HG03432 (cell line): ENCODE results near the gene SKAP1.
"Not testable (repeated sequence)": the region's sequence is repeated elsewhere in the genome, so short reads cannot be mapped to it uniquely, and the experiment has no call there.

ENCODE experiments used
- ATAC-seq: cut with Tn5 transposase; IDR thresholded peaks from one replicate; pipeline ENCODE4 v1.9.1; 2021; ENCODE audit warnings: mild to moderate bottlenecking, moderate library complexity; ENCODE audit not compliant: unreplicated experiment

Gene SKAP1

DNA sequence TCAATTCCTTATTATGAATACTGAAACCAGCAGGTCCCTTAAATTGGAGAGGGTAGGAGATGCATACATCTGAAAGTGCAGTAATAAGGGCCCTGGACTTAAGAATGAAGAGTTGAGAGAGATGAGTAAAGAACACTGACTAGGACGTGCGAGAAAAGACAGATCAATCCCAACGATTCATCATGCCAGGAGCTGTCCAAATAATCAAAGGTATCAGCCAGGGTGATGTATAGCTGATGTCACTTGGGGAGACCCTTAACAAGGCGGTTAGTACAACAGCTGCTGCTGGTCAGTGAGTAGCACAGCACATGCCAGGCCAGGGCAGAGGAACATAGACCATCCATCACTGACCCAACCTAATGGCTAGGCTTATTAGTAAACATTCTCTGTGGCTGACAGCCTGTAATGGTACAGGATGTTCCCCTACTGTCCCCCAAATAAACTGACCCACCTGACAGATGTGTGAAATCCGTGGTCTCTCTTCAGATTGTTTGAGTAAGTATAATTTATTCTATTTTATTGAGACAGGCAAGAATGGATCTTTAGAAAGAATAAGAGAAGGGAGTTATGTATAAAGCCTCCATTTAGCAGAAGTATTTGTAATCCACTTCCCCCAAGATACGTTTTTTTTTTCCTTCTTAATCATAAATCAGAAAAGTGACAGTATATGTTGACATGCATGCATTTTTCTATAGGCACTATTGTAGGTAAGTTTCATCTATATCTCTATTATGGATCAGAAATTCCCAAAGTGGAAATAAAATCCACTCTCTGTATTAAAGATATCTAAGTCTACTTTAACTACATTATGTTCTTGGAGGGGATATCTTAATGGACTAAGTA, 204.1 kb downstream of the SKAP1 start:
- ATAC-seq: no peak

DNA sequence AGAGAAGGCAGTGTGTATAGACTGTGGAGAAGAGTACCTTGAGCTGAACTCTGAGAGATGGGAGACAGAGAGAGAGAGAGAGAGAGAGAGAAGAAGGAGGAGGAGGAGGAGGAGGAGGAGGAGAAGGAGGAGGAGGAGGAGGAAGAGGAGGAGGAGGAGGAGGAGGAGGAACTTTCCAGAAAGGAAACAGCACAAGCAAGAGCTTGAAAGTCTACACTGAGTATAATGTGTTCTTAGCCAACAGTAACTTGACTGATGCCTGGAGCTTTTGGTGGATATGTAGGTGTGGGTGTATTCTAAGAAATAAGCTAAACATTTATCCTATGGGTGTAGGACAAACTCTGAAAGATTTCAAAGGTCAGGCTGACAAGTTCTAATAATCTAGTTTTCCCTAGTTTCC, 206.1 kb downstream of the SKAP1 start:
- no peak for ATAC-seq

DNA sequence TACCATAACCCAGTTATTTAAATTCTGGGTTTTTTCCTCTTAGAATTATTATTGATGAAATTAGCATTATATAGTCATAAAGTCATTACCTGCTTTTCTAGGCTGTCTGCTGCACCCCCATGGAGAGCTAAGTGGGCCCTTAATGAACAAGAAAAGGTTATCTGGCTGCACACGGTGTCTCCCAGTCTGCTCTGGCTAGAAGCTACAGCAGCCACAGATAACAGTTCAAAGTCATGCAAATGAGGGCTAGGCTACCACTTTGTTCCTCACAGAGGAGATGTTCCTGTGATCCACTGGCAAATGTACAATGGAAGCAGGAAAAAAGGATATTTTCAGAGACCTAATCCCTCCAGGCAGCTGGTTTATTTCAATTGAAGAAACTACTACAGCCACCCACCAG, 210.4 kb downstream of the SKAP1 start:
- ATAC-seq: no peak

DNA sequence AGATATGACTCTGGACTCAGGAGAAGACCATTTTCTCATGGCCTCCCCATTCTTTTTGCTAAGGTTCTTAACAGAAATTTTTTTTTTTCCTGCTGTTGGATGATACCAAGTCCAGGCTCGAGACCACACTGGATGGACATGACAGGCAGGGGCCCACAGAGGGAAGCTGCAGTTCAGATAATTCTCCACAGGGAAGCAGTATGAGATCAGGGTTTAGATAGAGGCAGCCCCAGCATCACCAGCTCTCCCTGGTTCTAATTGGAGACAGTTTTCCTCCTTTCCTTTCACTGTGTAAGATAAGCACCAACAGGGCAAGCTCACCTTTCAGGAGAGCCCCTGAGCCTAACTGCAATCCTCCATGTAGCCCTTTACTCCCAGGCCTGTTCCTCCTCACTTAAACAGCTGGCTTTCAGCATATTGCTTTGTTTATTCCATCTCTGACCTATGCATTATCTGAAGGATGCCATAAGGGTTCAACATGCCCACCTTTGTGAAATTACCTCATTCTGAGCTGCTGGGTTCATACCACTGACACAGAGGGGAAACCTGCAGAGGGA, 214.4 kb downstream of the SKAP1 start:
- ATAC-seq: no peak

DNA sequence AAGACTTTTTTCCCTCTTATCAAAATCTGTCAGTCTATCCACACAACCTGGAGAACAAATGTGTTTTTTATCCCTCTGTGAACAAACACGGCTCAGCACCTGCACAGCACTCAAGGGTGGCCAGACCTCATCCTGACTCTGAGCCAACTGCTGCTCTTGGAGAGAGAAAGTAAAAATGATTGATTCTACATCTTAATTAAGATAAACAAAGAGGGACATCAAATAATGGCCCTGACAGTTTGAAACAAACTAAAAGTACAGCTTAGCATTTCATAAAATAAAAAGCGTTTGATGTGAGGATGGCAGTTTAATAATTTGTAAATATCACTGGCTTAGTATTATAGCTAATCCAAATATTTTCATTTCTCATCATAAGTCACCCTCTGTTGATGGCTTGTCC, 216.2 kb downstream of the SKAP1 start:
- ATAC-seq: no peak

DNA sequence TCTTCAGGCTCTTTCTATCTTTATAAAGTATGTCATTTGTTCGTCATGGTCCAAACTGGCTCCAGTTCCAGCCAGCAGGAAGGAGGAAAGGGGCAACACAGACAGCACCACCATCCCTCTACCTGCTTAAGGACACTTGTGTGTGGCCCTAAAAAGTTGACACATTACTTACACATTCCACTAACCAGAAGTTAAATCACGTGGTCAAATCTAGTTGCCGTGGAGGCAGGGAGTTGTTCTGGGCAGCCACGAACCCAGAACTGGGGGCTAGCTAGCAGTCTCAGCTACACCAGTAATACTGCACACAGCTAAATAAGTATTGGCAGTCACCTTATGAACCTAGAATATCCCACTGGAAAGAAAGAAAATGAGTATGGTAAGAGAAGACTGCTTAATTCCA, 218.2 kb downstream of the SKAP1 start:
- no peak for ATAC-seq

DNA sequence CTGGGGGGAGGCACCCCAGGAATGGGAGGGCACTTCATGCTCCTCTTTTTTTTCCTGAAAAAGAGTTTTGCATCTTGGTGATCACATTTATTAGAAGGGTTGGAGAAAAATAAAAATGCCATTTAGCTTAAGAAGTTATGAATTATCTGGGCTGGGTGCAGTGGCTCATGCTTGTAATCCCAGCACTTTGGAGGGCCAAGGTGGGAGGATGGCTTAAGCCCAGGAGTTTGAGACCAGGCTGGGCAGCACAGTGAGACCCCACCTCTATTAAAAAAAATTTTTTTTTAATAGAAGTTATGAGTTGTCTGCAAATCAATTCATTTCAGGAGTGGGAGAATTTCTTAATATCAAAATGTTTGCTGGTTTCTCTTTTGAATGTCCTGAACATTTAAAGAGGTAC, 219.0 kb downstream of the SKAP1 start:
- no peak for ATAC-seq

DNA sequence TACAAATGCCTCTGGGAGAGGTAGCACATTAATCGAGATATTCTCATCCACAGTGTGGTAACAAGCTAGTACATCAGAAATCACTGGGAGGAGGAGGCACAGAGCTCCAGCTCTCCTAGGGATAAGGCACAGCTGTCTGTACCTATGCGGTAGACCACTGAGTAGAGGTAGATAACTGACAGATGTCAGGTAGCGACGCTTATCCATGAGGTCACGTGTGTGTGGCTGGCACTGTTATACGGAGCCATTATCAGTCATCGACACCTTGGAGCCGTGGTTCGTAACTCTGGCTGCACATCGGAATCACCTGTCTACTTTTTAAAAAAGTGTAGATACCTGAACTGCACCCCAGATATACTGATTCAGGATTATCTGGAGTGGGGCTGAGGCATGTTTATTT, 220.0 kb downstream of the SKAP1 start:
- no peak for ATAC-seq

DNA sequence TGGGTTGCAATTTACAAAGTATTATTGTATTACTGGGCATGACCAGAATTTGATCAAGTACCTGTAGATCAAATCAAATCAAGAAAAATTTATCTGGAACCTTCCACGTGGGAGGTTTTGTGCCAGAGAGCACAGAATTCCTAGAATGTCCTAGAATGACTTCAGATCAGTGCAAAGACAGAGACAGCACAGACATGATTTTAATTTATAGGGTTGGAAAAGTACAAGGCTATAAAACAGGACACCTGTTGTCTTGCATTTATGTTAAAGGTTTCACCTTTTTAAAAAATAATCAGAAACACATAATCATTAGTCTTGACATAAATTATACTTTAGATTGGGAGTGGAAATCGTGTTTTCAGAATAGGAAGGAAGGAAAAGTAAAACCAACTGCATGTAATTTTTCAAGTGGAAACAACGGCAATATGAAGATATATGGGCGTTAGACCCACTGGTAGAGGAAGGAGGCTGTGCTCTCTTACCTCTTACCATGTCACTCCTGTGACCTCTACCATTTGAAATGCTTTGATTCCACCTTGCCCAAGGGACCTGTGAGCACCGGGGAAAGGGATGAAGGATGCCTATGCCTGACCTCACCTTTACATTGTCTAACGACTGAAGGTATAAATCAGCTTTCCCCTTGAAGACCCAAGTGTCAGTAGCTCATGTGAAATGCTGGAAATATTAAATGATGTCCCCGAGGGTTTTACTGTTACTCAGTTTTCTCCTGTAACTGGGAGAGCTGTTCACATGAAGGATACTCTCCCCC, 222.1 kb downstream of the SKAP1 start:
- no peak for ATAC-seq

DNA sequence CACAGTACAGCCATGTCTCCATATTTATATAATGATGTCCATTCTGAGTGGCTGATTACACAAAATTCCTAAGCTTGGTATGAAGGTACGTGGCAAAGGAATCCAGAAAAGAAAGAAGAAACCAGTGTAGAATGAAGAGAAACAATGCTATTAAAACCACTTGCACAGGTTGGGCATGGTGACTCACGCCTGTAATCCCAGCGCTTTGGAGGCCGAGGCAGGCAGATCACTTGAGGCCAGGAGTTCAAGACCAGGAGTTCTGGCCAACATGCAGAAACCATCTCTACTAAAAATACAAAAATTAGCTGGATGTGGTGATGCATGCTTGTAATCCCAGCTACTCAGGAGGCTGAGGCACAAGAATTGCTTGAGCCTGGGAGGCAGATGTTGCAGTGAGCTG, 223.0 kb downstream of the SKAP1 start:
- ATAC-seq: not testable (repeated sequence)

DNA sequence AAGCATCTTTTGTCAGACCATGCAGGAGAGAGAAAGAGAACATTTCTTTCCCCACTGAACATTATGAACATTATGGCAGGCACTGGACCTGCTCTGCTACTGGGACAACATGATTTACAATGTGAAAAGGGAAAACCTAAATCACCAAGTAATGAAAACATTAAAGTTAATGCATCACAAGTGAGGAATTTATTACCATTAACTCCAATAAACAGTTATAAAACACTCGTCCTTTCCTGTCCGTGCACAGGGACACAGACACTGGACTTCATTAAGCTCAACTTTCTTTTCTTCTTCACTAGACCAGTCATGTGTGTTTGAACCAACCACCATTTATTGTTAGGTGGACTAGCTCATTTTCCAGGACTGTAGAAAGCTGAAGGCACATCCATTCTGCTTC, 227.1 kb downstream of the SKAP1 start:
- no peak for ATAC-seq

DNA sequence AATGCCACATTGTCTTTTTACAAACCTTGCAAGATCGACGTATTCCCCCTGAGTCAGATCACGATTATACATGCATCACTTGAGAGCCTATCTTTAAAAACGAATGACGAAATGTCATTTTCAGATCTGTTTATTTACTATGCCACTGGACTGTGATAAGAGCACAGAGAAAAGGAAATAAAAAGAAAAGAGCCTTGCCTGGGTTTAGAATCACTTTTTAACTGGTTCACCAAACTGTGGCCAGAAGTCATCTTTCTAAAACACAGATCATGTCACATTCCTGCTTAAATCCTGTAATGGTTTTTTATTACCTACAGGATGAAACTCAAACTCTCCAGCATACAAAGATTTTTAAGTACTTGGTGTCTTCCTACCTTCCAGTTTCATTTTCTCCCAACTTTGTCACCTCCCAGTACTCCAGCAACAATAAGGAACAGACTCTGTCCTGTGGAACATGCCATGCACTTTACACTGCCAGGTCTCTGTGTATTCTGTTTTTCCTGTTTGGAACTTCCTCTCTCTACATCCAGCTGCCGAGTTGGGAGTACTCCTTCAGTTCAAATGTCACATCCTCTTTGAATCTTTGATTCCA, 231.0 kb downstream of the SKAP1 start:
- no peak for ATAC-seq

DNA sequence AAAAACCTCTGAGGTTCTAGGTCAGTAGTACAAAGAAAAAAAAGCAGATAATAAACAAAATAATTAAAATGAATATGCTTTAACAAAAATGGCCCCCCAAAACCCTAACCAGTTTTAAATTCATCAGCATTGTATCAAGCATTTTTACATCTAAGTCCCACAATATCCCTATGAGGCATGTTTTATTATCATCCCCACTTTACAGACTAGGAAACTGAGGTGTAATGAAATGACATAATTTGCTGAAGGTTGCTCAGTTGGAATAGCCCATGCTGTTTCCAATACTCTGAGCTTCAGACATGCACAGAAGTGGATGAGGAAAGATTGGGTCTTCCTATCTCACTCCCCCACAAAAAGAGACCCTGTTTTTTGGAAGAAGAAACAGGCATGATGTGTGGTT, 234.1 kb downstream of the SKAP1 start:
- ATAC-seq: no peak

DNA sequence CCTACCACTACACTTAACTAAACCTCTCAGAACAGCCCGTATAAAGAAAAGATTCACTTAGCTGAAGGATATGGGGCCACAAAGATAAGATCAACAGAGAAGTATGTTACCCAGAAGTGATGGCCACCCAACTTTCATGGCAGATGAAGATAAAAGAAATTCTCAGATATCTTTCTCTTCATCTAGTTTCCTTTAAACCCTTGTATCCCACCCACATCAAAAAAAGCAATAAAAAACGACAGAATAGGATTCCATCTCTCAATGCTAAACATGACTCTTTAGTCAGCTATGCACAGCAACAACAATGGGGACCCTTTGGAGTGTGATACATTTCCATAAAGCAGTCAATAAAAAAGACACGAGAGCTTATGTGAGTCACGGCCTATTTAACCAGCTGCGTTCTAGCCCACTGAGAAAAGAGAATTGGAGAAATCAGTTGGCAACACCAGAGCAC, 235.9 kb downstream of the SKAP1 start:
- no peak for ATAC-seq

DNA sequence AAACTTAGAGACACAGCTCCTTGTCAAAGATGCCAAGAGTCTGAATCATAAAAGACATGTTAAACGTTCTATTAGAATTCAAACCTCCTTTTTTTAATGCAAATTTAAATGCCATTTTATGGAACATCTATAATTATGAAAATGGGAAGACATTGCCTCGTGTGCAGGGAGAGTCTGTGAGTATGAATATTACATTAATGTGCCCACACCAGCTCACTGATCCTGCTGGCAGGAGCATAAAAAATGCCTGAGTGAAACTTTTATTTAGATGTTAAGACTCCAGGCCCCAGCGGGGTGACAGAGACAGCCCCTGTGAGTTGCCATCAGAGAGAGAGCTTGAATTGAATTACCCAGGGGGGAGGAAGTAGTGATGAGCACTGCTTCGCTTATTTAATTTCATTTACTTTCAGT, 237.7 kb downstream of the SKAP1 start:
- no peak for ATAC-seq

DNA sequence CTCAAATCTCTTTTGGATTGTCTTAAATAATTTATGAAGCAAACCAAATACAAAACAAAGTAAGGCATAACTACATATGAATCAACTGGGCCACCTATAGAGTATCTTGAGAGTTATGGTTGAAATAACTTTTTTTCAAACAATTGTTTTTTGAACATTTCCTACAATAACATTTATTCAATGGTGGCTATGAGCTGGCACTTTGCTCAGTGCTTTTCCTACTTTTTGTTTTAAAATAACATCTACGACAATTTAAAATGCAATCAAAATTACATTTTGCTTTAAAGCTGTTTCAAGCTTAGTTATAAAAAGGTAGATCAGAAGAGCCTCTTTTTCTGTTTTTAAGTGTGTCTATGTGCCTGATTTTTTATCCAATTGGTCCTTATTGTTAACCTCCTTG, 238.7 kb downstream of the SKAP1 start:
- no peak for ATAC-seq

DNA sequence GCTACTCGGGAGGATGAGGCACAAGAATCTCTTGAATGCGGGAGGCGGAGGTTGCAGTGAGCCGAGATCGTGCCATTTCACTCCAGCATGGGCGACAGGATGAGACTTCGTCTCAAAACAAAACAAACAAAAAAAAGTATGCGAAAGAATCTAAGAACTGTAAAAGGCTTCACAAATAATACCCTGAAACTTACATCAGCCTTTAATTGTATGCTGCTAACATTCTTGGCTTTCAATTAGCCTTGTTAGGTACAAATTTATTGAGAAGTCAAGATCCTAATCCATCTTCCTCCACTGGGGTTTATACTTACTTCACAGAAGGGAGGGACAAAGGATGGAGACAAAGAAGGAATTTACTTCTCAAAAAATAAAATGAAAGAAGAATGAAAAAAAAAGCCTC, 239.1 kb downstream of the SKAP1 start:
- ATAC-seq: no peak

DNA sequence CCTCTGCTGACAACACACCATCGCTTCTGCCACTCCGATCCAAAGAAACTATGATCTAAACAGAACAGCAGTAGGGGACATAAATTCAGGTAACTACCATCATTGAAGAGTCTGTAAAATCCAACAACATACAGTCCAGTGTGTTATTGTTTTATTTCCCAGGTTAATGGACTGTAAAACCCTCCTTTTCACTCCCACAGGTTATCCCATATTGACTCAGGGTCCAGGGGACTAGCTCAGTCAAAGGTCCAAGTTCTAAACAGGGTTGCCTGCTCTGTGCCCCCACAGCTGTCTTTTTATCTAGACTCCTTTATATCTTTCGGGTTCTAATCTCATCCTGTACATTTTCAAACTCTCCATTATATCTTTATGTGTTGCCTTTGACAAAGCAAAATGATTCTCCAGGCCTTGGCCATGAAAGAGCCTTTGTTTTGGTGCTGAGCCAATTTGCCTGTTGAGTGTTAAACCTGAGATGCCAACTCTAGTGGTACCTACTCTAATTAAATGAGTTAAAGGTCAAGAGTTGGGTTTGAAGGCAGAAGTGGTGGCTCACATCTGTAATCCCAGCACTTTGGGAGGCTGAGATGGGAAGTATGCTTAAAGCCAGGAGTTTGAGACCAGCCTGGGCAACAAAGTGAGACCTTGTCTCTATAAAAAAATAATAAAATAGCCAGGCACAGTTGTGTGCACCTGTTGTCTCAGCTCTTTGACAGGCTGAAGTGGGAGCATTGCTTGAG, 242.0 kb downstream of the SKAP1 start:
- no peak for ATAC-seq

DNA sequence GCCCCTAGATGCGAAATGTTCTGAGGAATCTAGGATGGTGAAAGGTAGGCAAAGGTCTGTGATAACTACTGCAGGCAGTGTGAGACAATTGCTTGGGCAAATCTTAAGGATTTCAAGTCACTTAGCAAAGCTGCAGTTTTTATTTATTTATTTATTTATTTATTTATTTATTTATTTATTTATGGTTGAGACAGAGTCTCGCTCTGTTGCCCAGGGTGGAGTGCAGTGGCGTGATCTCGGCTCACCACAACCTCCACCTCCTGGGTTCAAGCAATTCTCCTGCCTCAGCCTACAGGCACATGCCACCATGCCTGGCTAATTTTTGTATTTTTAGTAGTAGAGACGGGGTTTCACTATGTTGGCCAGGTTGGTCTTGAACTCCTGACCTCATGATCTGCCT, 243.7 kb downstream of the SKAP1 start:
- ATAC-seq: not testable (repeated sequence)

DNA sequence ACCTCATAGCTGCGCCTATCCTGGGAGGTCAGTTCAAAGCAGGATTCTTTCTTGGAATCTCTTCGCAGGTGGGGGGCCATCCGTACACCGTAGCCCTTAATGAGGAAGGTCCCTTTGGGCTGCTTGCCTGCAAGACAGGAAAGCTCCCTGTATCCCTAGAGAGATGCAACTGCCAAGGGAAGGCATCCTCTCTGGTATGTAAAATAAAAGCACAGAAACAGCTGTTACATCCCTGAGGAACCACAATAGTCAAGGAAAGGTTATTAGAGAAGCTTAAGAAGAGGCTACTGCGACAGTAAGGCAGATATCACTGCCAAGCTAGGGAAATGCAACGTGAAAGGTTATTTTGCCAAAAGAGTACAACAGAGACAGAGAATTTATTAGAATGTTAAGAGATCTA, 245.3 kb downstream of the SKAP1 start:
- no peak for ATAC-seq

DNA sequence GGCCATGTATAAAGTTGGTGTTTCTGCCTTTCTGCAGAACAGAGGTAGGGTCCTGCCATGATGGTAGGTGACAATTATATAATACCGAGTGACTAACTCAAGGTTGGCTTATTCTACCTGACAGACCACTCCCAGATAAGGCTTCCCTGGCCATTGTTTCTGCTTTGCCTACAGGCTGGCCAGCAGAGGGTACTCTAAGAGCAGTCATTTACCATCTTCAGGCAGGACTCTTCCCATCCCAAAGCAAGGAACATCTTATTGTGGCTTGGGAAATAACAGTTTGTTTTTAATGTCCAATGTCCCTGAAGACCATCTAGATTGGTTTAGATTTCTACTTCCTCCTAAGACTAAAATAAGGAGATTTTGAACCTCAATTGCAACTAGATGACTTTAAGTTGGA, 248.4 kb downstream of the SKAP1 start:
- no peak for ATAC-seq
